B cell (primary cell): Measurements from ENCODE around the gene COL4A3. TPM values are rescaled to one million over a fixed set of nuclear protein-coding genes. Genes with fewer than 3 reads are reported as not detected.
A peak's percentile ranks its signal among the peaks of the same experiment; 100 is the strongest.

ENCODE experiments used
- ATAC-seq: fragments of 200-7000 bp; cut with Tn5 transposase; one replicate; pipeline ENCODE4 v1.10.0; 2021; ENCODE audit warnings: low read depth, mild to moderate bottlenecking, moderate number of reproducible peaks, moderate library complexity
- CTCF ChIA-PET: fragments of 350-600 bp; sonication (Branson Sonifier 250); formaldehyde crosslinking; loops from one replicate; lab custom pipeline; 2021; ENCODE audit warnings: antibody characterized with exemption, inconsistent platforms; lab: Charles Lee
- POLR2A ChIA-PET: fragments of 350-600 bp; sonication (Branson Sonifier 250); formaldehyde crosslinking; loops from one replicate; lab custom pipeline; 2021; ENCODE audit warnings: antibody characterized with exemption; lab: Charles Lee
- DNase-seq: peaks from one replicate; pipeline ENCODE4 v3.0.0; 2013
- H2AFZ ChIP-seq: 2 replicates; pipeline ENCODE4 v1.6.1; 2012; ENCODE audit warnings: mild to moderate bottlenecking, low read depth, low read length; ENCODE audit not compliant: insufficient read depth, poor library complexity, severe bottlenecking
- H3K27ac ChIP-seq, 2 donors: 1 replicate in 1 of 2; 2 replicates in 1 of 2; pipeline ENCODE4 v1.5.1; 2012 to 2013; ENCODE audit warnings: low read length in 2 of 2, mild to moderate bottlenecking in 2 of 2, moderate library complexity in 1 of 2
- H3K27me3 ChIP-seq, 4 experiments: fragments of 200-600 bp in 1 of 4; sonication (generic) in 1 of 4; replicated peaks in 1 of 4; 1 replicate in 2 of 4; 2 replicates in 2 of 4; pipeline versions ENCODE4 v1.6.1 to v1.7.0; 2013 to 2016; ENCODE audit warnings: low read length in 3 of 4, mild to moderate bottlenecking in 2 of 4, mixed read lengths in 1 of 4, moderate library complexity in 1 of 4; ENCODE audit not compliant: insufficient read depth in 4 of 4, control insufficient read depth in 3 of 4; ENCODE audit errors: control extremely low read depth in 1 of 4
- H3K36me3 ChIP-seq, 2 experiments: replicated peaks in 1 of 2; 1 replicate in 1 of 2; 2 replicates in 1 of 2; pipeline versions ENCODE4 v1.6.1 to v1.7.1; 2013; ENCODE audit warnings: low read length in 1 of 2; ENCODE audit not compliant: insufficient read depth in 2 of 2, control insufficient read depth in 1 of 2; ENCODE audit errors: control extremely low read depth in 1 of 2, extremely low read depth in 1 of 2
- H3K4me1 ChIP-seq, 2 donors: fragments of 200-600 bp in 1 of 2; sonication (generic) in 1 of 2; 1 replicate in 1 of 2; 2 replicates in 1 of 2; pipeline versions ENCODE4 v1.5.1 to v1.6.1; 2013 to 2017; ENCODE audit warnings: low read length in 2 of 2; ENCODE audit not compliant: control insufficient read depth in 2 of 2, insufficient read depth in 2 of 2
- H3K4me2 ChIP-seq: replicated peaks from 2 replicates; pipeline ENCODE3; 2012; ENCODE audit warnings: mild to moderate bottlenecking, low read depth, low read length; ENCODE audit not compliant: poor library complexity, severe bottlenecking
- H3K4me3 ChIP-seq, 5 experiments: fragments of 200-600 bp in 1 of 5; sonication (generic) in 1 of 5; 1 replicate in 3 of 5; 2 replicates in 2 of 5; pipeline versions ENCODE4 v1.5.1 to v1.7.0; 2011 to 2016; ENCODE audit warnings: low read length in 4 of 5, mild to moderate bottlenecking in 4 of 5, low read depth in 2 of 5, control low read depth in 1 of 5, moderate library complexity in 1 of 5; ENCODE audit not compliant: insufficient read depth in 1 of 5; ENCODE audit errors: control extremely low read depth in 1 of 5, extremely low read depth in 1 of 5
- H3K79me2 ChIP-seq: fragments of 200-600 bp; sonication (generic); one replicate; pipeline ENCODE4 v1.6.0; 2016; ENCODE audit warnings: low read length; ENCODE audit not compliant: control insufficient read depth, insufficient read depth
- H3K9ac ChIP-seq: fragments of 200-600 bp; sonication (generic); 2 replicates; pipeline ENCODE4 v1.6.1; 2017; ENCODE audit warnings: mild to moderate bottlenecking, low read length, moderate library complexity
- H3K9me3 ChIP-seq, 3 donors: one replicate each; pipeline versions ENCODE4 v1.6.1 to v1.7.1; 2013; ENCODE audit warnings: low read length in 2 of 3; ENCODE audit not compliant: control insufficient read depth in 2 of 3, insufficient read depth in 1 of 3; ENCODE audit errors: control extremely low read depth in 1 of 3
- H4K20me1 ChIP-seq: 2 replicates; pipeline ENCODE4 v1.6.0; 2012; ENCODE audit warnings: mild to moderate bottlenecking, low read length; ENCODE audit not compliant: insufficient read depth, control insufficient read depth, poor library complexity, severe bottlenecking
- H3K27ac Mint-ChIP-seq: one replicate; pipeline ENCODE4 v1.8.0; 2021; ENCODE audit warnings: mixed read lengths
- H3K27me3 Mint-ChIP-seq: one replicate; pipeline ENCODE4 v1.8.0; 2021; ENCODE audit warnings: mixed read lengths
- H3K4me1 Mint-ChIP-seq: one replicate; pipeline ENCODE4 v1.8.0; 2021; ENCODE audit warnings: mixed read lengths
- H3K4me3 Mint-ChIP-seq: one replicate; pipeline ENCODE4 v1.8.0; 2021; ENCODE audit warnings: mixed read lengths
- H3K9me3 Mint-ChIP-seq: one replicate; pipeline ENCODE4 v1.8.0; 2022; ENCODE audit warnings: mixed read lengths; ENCODE audit not compliant: insufficient read depth
- CTCF ChIP-seq: fragments of 200-600 bp; IDR thresholded peaks from one replicate; pipeline ENCODE4 v1.8.0; 2022; ENCODE audit warnings: antibody characterized with exemption, mild to moderate bottlenecking
- EZH2 ChIP-seq: IDR thresholded peaks from 2 replicates; pipeline ENCODE4 v1.6.1; 2012; ENCODE audit warnings: borderline replicate concordance, low read depth, mild to moderate bottlenecking, moderate library complexity, low read length; ENCODE audit not compliant: insufficient read depth, poor library complexity, severe bottlenecking
- WGBS: methylation state at CpG from one replicate; pipeline ENCODE4 v1.1.5; 2013; ENCODE audit warnings: missing lambda C conversion rate; ENCODE audit not compliant: insufficient coverage; 5-methylcytosine and 5-hydroxymethylcytosine counted together
- intact Hi-C: fragments of 100-400 bp; cut with micrococcal nuclease; formaldehyde crosslinking; loops from one replicate; pipeline ENCODE4 v1.10.0; 2022
- polyA plus RNA-seq: library from polyadenylated mRNA; depleted of rRNA; stranded (reverse); fragments of >200 nt; gene quantifications from 2 replicates; pipeline ENCODE4 v1.2.3, GENCODE V29; 2012
- total RNA-seq, 2 donors: library from RNA; stranded (reverse); fragments of 120-200 nt in 1 of 2; gene quantifications; 1 replicate in 1 of 2; 2 replicates in 1 of 2; pipeline versions ENCODE4 v1.2.3 to v1.2.4, GENCODE V29; 2013 to 2022

The COL4A3 gene
- total and polyA plus RNA-seq, 2 donors (not counting 1 experiment from before 2014, with no cell fraction given) = 33.4 to 45.9 TPM

- Histone ChIP-seq H3K4me3 (peak overlapping the region; percentile 78 to 88 (median 80)), H3K79me2 (peaks cover 47% of the 10 kb centered on the region), H3K9ac (peak overlapping the region; percentile 93), H3K36me3 (peaks cover 2 to 10% of the 10 kb centered on the region in 2 experiments), H3K4me1 (peaks cover 20 to 23% of the 10 kb centered on the region in 2 donors), H4K20me1 (peaks cover 18% of the 10 kb centered on the region), H3K9me3 (peaks cover 0 to 8% (median 2%) of the 10 kb centered on the region in 3 donors), H3K27ac (peak overlapping the region; percentile 70 to 89), H3K27me3 (no peaks in the 10 kb centered on the region), H2AFZ (peak overlapping the region; percentile 91), H3K4me2 (peak overlapping the region; percentile 85)
- Mint-ChIP-seq H3K9me3 (no peaks in the 10 kb centered on the region), H3K4me3 (peak overlapping the region; percentile 96), H3K27ac (peak overlapping the region; percentile 95), H3K27me3 (no peaks in the 10 kb centered on the region), H3K4me1 (peaks cover 33% of the 10 kb centered on the region)
- intact Hi-C loops = loop anchor here (5.0 to 10.0 kb wide), 2 partner anchors 60 to 162 kb away; partner anchors contain the start of genes COL4A3, COL4A4 and SCYGR1
- no peak for TF ChIP-seq EZH2
- TF ChIP-seq CTCF = no peak
- WGBS = 5% methylated on average over 3 of the region's 6 CpGs
- CTCF ChIA-PET = interaction anchor here (1.4 kb wide), 1 partner anchor 443 kb away, joined by 3 read pairs; no protein-coding TSS in a partner anchor
- DNase-seq (no peak), ATAC-seq (no peak)
- POLR2A ChIA-PET = interaction anchor here (0.6 kb wide), 1 partner anchor 61 kb away, joined by 3 read pairs; no protein-coding TSS in a partner anchor
Observed at GRCh38 chr2:227324642-227324994, 160.2 kb downstream of the COL4A3 start.
